NCI-H510A (cell line): Measurements from ENCODE around the gene RBBP4.
"Not testable (repeated sequence)": the region's sequence is repeated elsewhere in the genome, so short reads cannot be mapped to it uniquely, and the experiment has no call there.

Experiments
- DNase-seq: peaks from one replicate; lab custom pipeline; 2025; lab: John Stamatoyannopoulos, UW

Gene RBBP4

GRCh38 chr1:32650752-32651460, at the start of gene RBBP4:
RBBP4 (plus strand) TSS chr1:32651208; CDS start chr1:32651307, 99 bp downstream.
- peak; percentile 85 for DNase-seq

- no peak for DNase-seq
These were observed 45.1 kb upstream of the RBBP4 start for GRCh38 chr1:32605711-32606424.

GRCh38 chr1:32606565-32607371, 44.2 kb upstream of the RBBP4 start:
- DNase-seq: no peak

- no peak for DNase-seq
These were observed 41.8 kb upstream of the RBBP4 start for GRCh38 chr1:32609180-32609579.

- no peak for DNase-seq
These were observed 39.2 kb upstream of the RBBP4 start for GRCh38 chr1:32611859-32612188.

GRCh38 chr1:32612189-32612881, 38.7 kb upstream of the RBBP4 start:
- DNase-seq: peak; percentile 29

- no peak for DNase-seq
These were observed 37.5 kb upstream of the RBBP4 start for GRCh38 chr1:32613472-32613871.

GRCh38 chr1:32618673-32619221, 32.3 kb upstream of the RBBP4 start:
- no peak for DNase-seq

- no peak for DNase-seq
These were observed 31.1 kb upstream of the RBBP4 start for GRCh38 chr1:32619701-32620485.

- no peak for DNase-seq
These were observed 28.8 kb upstream of the RBBP4 start for GRCh38 chr1:32622205-32622604.

- no peak for DNase-seq
These were observed 28.0 kb upstream of the RBBP4 start for GRCh38 chr1:32622806-32623681.

GRCh38 chr1:32623775-32624174, 27.2 kb upstream of the RBBP4 start:
- no peak for DNase-seq

- no peak for DNase-seq
These were observed 24.8 kb upstream of the RBBP4 start for GRCh38 chr1:32626176-32626575.

- DNase-seq: no peak
These were observed 23.3 kb upstream of the RBBP4 start for GRCh38 chr1:32627596-32628162.

- DNase-seq: not testable (repeated sequence)
These were observed 20.8 kb upstream of the RBBP4 start for GRCh38 chr1:32630173-32630572.

- DNase-seq: no peak
These were observed 18.2 kb upstream of the RBBP4 start for GRCh38 chr1:32632829-32633228.

GRCh38 chr1:32635508-32636277, 15.3 kb upstream of the RBBP4 start:
- no peak for DNase-seq

GRCh38 chr1:32636914-32637645, 13.9 kb upstream of the RBBP4 start:
- DNase-seq: no peak
